H1 (cell line): ENCODE data around the gene GPR143. TPM values are rescaled to one million over a fixed set of nuclear protein-coding genes. Genes with fewer than 3 reads are reported as not detected.

Experiments
- CTCF ChIA-PET: fragments of 300-600 bp; sonication (Branson Sonifier 250); formaldehyde crosslinking; loops from one replicate; lab custom pipeline; 2021; ENCODE audit not compliant: partially characterized antibody; lab: Charles Lee
- POLR2A ChIA-PET: fragments of 300-600 bp; sonication (Branson Sonifier 250); formaldehyde crosslinking; loops from one replicate; lab custom pipeline; 2021; ENCODE audit warnings: inconsistent platforms; ENCODE audit not compliant: partially characterized antibody; lab: Charles Lee
- DNase-seq, 2 experiments: peaks; one replicate each; pipeline versions ENCODE4 v3.0.0 to v3.0.0-alpha.2; 2010 to 2022; ENCODE audit warnings: low spot score in 2 of 2, low read depth in 1 of 2, mixed read lengths in 1 of 2
- FAIRE-seq: peaks from 2 replicates; lab custom pipeline; 2011; peaks lifted over from hg19 to GRCh38; lab: Jason Lieb, UNC
- H2AFZ ChIP-seq: 2 replicates; pipeline ENCODE4 v1.8.1; 2012; ENCODE audit warnings: low read length, inconsistent platforms
- H2AK5ac ChIP-seq: 2 replicates; pipeline ENCODE4 v1.6.1; 2013; ENCODE audit warnings: low read depth, low read length
- H2BK120ac ChIP-seq: replicated peaks from 2 replicates; pipeline ENCODE3; 2013; ENCODE audit warnings: low read depth, low read length, inconsistent platforms
- H2BK12ac ChIP-seq: 2 replicates; pipeline ENCODE4 v1.6.1; 2013; ENCODE audit warnings: low read depth, low read length
- H2BK15ac ChIP-seq: 2 replicates; pipeline ENCODE4 v1.6.1; 2013; ENCODE audit warnings: low read length
- H2BK20ac ChIP-seq: 2 replicates; pipeline ENCODE4 v1.6.1; 2013; ENCODE audit warnings: low read length
- H2BK5ac ChIP-seq: 2 replicates; pipeline ENCODE4 v1.6.1; 2013; ENCODE audit warnings: low read depth, low read length
- H3K14ac ChIP-seq: 2 replicates; pipeline ENCODE4 v1.6.1; 2013; ENCODE audit warnings: inconsistent platforms; ENCODE audit not compliant: insufficient read length
- H3K18ac ChIP-seq: 2 replicates; pipeline ENCODE4 v1.6.1; 2013; ENCODE audit warnings: low read length; ENCODE audit errors: extremely low read depth
- H3K23ac ChIP-seq: 2 replicates; pipeline ENCODE4 v1.6.1; 2013; ENCODE audit warnings: inconsistent platforms; ENCODE audit not compliant: insufficient read length
- H3K23me2 ChIP-seq: 2 replicates; pipeline ENCODE4 v1.6.1; 2013; ENCODE audit warnings: low read depth, low read length
- H3K27ac ChIP-seq: 2 replicates; pipeline ENCODE4 v1.6.1; 2011; ENCODE audit warnings: low read depth, low read length, inconsistent platforms
- H3K27me3 ChIP-seq, 4 experiments: replicated peaks in 1 of 4; 1 replicate in 1 of 4; 2 replicates in 3 of 4; pipeline versions ENCODE4 v1.6.1 to v1.8.1; 2011 to 2013; ENCODE audit warnings: low read length in 3 of 4, mild to moderate bottlenecking in 3 of 4, inconsistent platforms in 2 of 4, mixed read lengths in 2 of 4, moderate library complexity in 1 of 4; ENCODE audit not compliant: control insufficient read depth in 3 of 4, insufficient read depth in 3 of 4; ENCODE audit errors: extremely low read depth in 1 of 4
- H3K36me3 ChIP-seq, 4 experiments: 2 replicates each; pipeline versions ENCODE4 v1.6.1 to v1.8.1; 2011 to 2013; ENCODE audit warnings: mild to moderate bottlenecking in 4 of 4, low read length in 3 of 4, moderate library complexity in 2 of 4, control low read depth in 1 of 4, inconsistent platforms in 1 of 4; ENCODE audit not compliant: insufficient read depth in 4 of 4, control insufficient read depth in 2 of 4
- H3K4ac ChIP-seq: replicated peaks from 2 replicates; pipeline ENCODE3; 2013; ENCODE audit warnings: low read length, low read depth, mixed read lengths, inconsistent platforms; ENCODE audit not compliant: insufficient read length
- H3K4me1 ChIP-seq, 4 experiments: replicated peaks in 1 of 4; 1 replicate in 1 of 4; 2 replicates in 3 of 4; pipeline versions ENCODE4 v1.6.1 to v1.8.1; 2011 to 2013; ENCODE audit warnings: low read length in 3 of 4, inconsistent platforms in 2 of 4, mixed read lengths in 1 of 4; ENCODE audit not compliant: insufficient read depth in 4 of 4, control insufficient read depth in 3 of 4
- H3K4me2 ChIP-seq, 2 experiments: 2 replicates each; pipeline versions ENCODE4 v1.6.1 to v1.8.1; 2011 to 2013; ENCODE audit warnings: low read depth in 2 of 2, low read length in 2 of 2, control low read depth in 1 of 2, inconsistent platforms in 1 of 2, mild to moderate bottlenecking in 1 of 2; ENCODE audit not compliant: insufficient read depth in 1 of 2
- H3K4me3 ChIP-seq, 4 experiments: fragments of 200-600, 300-600 bp in 1 of 4; sonication (generic), shearing (Covaris generic), sonication (Bioruptor Twin) in 1 of 4; 2 replicates each; pipeline versions ENCODE4 v1.5.1 to v1.8.1; 2011 to 2016; ENCODE audit warnings: low read length in 4 of 4, low read depth in 3 of 4, control low read depth in 2 of 4, inconsistent platforms in 2 of 4, mild to moderate bottlenecking in 2 of 4, mixed read lengths in 1 of 4, moderate library complexity in 1 of 4; ENCODE audit not compliant: insufficient read depth in 2 of 4; ENCODE audit errors: extremely low read depth in 1 of 4
- H3K56ac ChIP-seq: replicated peaks from 2 replicates; pipeline ENCODE3; 2013; ENCODE audit warnings: low read depth, mild to moderate bottlenecking, mixed read lengths, low read length, inconsistent platforms; ENCODE audit not compliant: insufficient read length
- H3K79me1 ChIP-seq: 2 replicates; pipeline ENCODE4 v1.6.1; 2013; ENCODE audit warnings: low read depth, low read length, control low read depth
- H3K79me2 ChIP-seq, 2 experiments: 2 replicates each; pipeline versions ENCODE4 v1.6.1 to v1.8.1; 2012 to 2013; ENCODE audit warnings: low read length in 2 of 2, mild to moderate bottlenecking in 2 of 2, inconsistent platforms in 1 of 2; ENCODE audit not compliant: insufficient read depth in 2 of 2, control insufficient read depth in 1 of 2
- H3K9ac ChIP-seq, 4 experiments: replicated peaks in 1 of 4; 1 replicate in 1 of 4; 2 replicates in 3 of 4; pipeline versions ENCODE4 v1.6.1 to v1.8.1; 2011 to 2013; ENCODE audit warnings: low read depth in 3 of 4, low read length in 3 of 4, control low read depth in 2 of 4, mild to moderate bottlenecking in 2 of 4, moderate library complexity in 2 of 4, inconsistent platforms in 1 of 4; ENCODE audit errors: extremely low read depth in 1 of 4
- H3K9me3 ChIP-seq, 2 experiments: 2 replicates each; pipeline versions ENCODE4 v1.6.1 to v1.8.1; 2012 to 2013; ENCODE audit warnings: mild to moderate bottlenecking in 2 of 2, moderate library complexity in 2 of 2, control low read depth in 1 of 2, inconsistent platforms in 1 of 2, low read depth in 1 of 2, low read length in 1 of 2, mixed read lengths in 1 of 2; ENCODE audit not compliant: insufficient read depth in 2 of 2
- H4K20me1 ChIP-seq, 2 experiments: replicated peaks in 1 of 2; 2 replicates each; pipeline versions ENCODE3 to v1.8.1; 2011 to 2013; ENCODE audit warnings: inconsistent platforms in 2 of 2, low read length in 2 of 2, mild to moderate bottlenecking in 1 of 2; ENCODE audit not compliant: insufficient read depth in 2 of 2, control insufficient read depth in 1 of 2
- H4K5ac ChIP-seq: 2 replicates; pipeline ENCODE4 v1.6.1; 2013; ENCODE audit warnings: low read length, low read depth, mixed read lengths, inconsistent platforms; ENCODE audit not compliant: insufficient read length
- H4K8ac ChIP-seq: 2 replicates; pipeline ENCODE4 v1.8.0; 2013; ENCODE audit warnings: mild to moderate bottlenecking, moderate library complexity, low read length, inconsistent platforms; ENCODE audit not compliant: insufficient read depth; ENCODE audit errors: extremely low read depth
- H4K91ac ChIP-seq: replicated peaks from 2 replicates; pipeline ENCODE3; 2013; ENCODE audit warnings: low read length, mixed read lengths, inconsistent platforms; ENCODE audit not compliant: insufficient read length
- KDM4A ChIP-seq: IDR thresholded peaks from one replicate; pipeline ENCODE4 v1.7.1; 2012; ENCODE audit warnings: low read depth, mild to moderate bottlenecking, moderate library complexity, low read length, inconsistent platforms; ENCODE audit not compliant: severe bottlenecking
- POU5F1 ChIP-seq: IDR thresholded peaks from 2 replicates; pipeline ENCODE4 v1.6.1; 2011; ENCODE audit warnings: low read depth, mild to moderate bottlenecking, low read length, moderate library complexity
- RAD21 ChIP-seq, 2 experiments: IDR thresholded peaks in 1 of 2; conservative IDR thresholded peaks in 1 of 2; 2 replicates each; pipeline ENCODE4 v1.6.1; 2011; ENCODE audit warnings: low read depth in 2 of 2, low read length in 2 of 2, improper control_type of control experiment in 1 of 2, inconsistent platforms in 1 of 2, mild to moderate bottlenecking in 1 of 2, moderate library complexity in 1 of 2
- SIX5 ChIP-seq: IDR thresholded peaks from 2 replicates; pipeline ENCODE4 v1.6.1; 2011; ENCODE audit warnings: mild to moderate bottlenecking, low read depth, low read length
- SUZ12 ChIP-seq: fragments of 200-600 bp; sonication (generic); IDR thresholded peaks from 2 replicates; pipeline ENCODE4 v1.6.1; 2012; ENCODE audit warnings: mild to moderate bottlenecking, inconsistent platforms, low read length, moderate library complexity, mixed read lengths
- WGBS, 2 experiments: shearing (Covaris generic) in 1 of 2; methylation state at CpG; one replicate each; pipeline versions ENCODE4 v1.1.6 to v1.1.7; 2013 to 2015; ENCODE audit warnings: low lambda C conversion rate in 2 of 2, mixed read lengths in 2 of 2, inconsistent platforms in 1 of 2, low coverage in 1 of 2, missing lambda C conversion rate in 1 of 2; ENCODE audit not compliant: insufficient replicate concordance in 2 of 2, insufficient coverage in 1 of 2, insufficient read length in 1 of 2; ENCODE audit errors: extremely low coverage in 1 of 2, missing lambda C conversion rate in 1 of 2; 5-methylcytosine and 5-hydroxymethylcytosine counted together
- polyA plus RNA-seq, 7 experiments: library from polyadenylated mRNA; depleted of rRNA in 3 of 7; stranded (reverse) in 5 of 7; unstranded in 2 of 7; fragments of >200 nt in 5 of 7; fragments of 200-250 nt in 2 of 7; gene quantifications; 1 replicate in 5 of 7; 2 replicates in 1 of 7; 4 replicates in 1 of 7; pipeline versions ENCODE4 v1.2.1 to v1.2.3, GENCODE V29; 2011 to 2013; ENCODE audit warnings: missing spikeins in 2 of 7, mixed read lengths in 2 of 7
- total RNA-seq: library from RNA; stranded (reverse); fragmentation: NEBNext Ultra II Directional; extraction: Animal tissue kit (Norgen Biotek cat#: 25700); gene quantifications from 2 replicates; pipeline ENCODE4 v1.2.1, GENCODE V29; 2021

Gene GPR143
- total and polyA plus RNA-seq, 2 of the 8 experiments (the other 6 are each of a cell fraction or from before 2014, with no cell fraction given), result 18.5 to 30.7 TPM

GRCh38 chrX:9786798-9787635, 21.4 kb upstream of the GPR143 start:
- no peak overlapping the region for H2BK15ac ChIP-seq
- no peak overlapping the region for H2AK5ac ChIP-seq
- no peak overlapping the region for H3K14ac ChIP-seq
- H2AFZ ChIP-seq, result no peak overlapping the region
- peak overlapping the region; percentile 4 to 61 (median 35); a peak in 5 of 7 replicates for H3K9ac ChIP-seq
- TF ChIP-seq POU5F1 (no peak), SIX5 (no peak), SUZ12 (no peak), RAD21 (IDR thresholded peaks at IDR 0.05 in 1 of 2, conservative IDR thresholded peaks at IDR 0.05 in 1 of 2; ENCODE audit: low read depth in 2 of 2, low read length in 2 of 2) (no peak), KDM4A (peak; percentile 27)
- H2BK12ac ChIP-seq, result no peak overlapping the region
- no peaks in the 10 kb centered on the region for H3K9me3 ChIP-seq
- H3K27ac ChIP-seq, result no peak overlapping the region
- H3K79me2 ChIP-seq, result peaks cover 0 to 60% of the 10 kb centered on the region in 2 experiments; a peak in 2 of 4 replicates
- CTCF ChIA-PET, result no interaction called here
- no peak overlapping the region; the same call in 1 of the 2 replicates for H3K18ac ChIP-seq
- peak overlapping the region; percentile 84 to 92 for H3K4me2 ChIP-seq
- no peaks in the 10 kb centered on the region for H3K27me3 ChIP-seq
- no peak overlapping the region for H2BK120ac ChIP-seq
- peak overlapping the region; percentile 61 to 84 (median 69) for H3K4me3 ChIP-seq
- peaks cover 6 to 16% (median 13%) of the 10 kb centered on the region in 4 experiments; a peak in 6 of 7 replicates for H3K4me1 ChIP-seq
- no peak overlapping the region for H4K91ac ChIP-seq
- H4K20me1 ChIP-seq, result peaks cover 0 to 3% of the 10 kb centered on the region in 2 experiments
- H3K23ac ChIP-seq, result no peak overlapping the region
- no peaks in the 10 kb centered on the region; the same call in 1 of the 2 replicates for H3K79me1 ChIP-seq
- POLR2A ChIA-PET, result interaction anchor here (0.6 to 1.0 kb wide), 3 partner anchors 9 to 57 kb away, joined by 3 to 4 read pairs (median 3); no protein-coding TSS in a partner anchor
- DNase-seq (no peak), FAIRE-seq (no peak)
- no peak overlapping the region for H3K4ac ChIP-seq
- peaks cover 8% of the 10 kb centered on the region; the same call in 1 of the 2 replicates for H3K23me2 ChIP-seq
- no peak overlapping the region for H4K8ac ChIP-seq
- no peak overlapping the region for H3K56ac ChIP-seq
- 1% methylated on average over 26 of the region's 45 CpGs; no CpG with 5 or more reads in 1 of the 2 experiments for WGBS, 2 experiments
- H2BK20ac ChIP-seq, result no peak overlapping the region
- H3K36me3 ChIP-seq, result no peaks in the 10 kb centered on the region
- H2BK5ac ChIP-seq, result no peak overlapping the region
- H4K5ac ChIP-seq, result no peak overlapping the region
